Measurements from ENCODE around the gene BPGM.
A peak's percentile ranks its signal among the peaks of the same experiment; 100 is the strongest.
"Not testable (repeated sequence)": the region's sequence is repeated elsewhere in the genome, so short reads cannot be mapped to it uniquely, and the experiment has no call there.

BPGM gene

GRCh38 chr7:134665045-134665444, 18.4 kb downstream of the BPGM start:
- not testable (repeated sequence) for DNase-seq (ENCODE audit: low spot score)

DNA sequence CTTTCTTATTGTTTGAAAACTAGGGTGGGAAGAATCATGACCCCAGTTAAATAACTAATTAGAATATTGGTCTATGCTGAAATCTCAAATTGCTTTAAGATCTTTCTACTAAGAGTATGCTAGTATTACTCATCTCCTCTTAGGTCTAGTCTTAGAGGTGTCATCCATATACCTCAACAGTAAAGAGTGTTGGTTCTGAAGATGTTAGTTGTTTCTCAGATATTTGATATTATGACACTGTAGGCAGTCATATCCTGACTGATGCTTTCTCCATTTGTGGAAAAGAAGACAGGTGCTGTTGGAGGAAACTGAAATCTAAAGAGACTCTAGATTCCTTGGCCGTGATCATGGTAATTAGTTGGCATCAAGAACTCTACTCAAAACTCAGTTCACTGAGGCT, 21.2 kb downstream of the BPGM start:
- DNase-seq (ENCODE audit: low spot score): peak; percentile 22

GRCh38 chr7:134669388-134669787, 22.7 kb downstream of the BPGM start:
- peak; percentile 44 for DNase-seq (ENCODE audit: low spot score)

- peak; percentile 93 for DNase-seq (ENCODE audit: low spot score)
Observed at GRCh38 chr7:134669845-134670373, 23.3 kb downstream of the BPGM start.

GRCh38 chr7:134671609-134672008, 25.0 kb downstream of the BPGM start:
- DNase-seq (ENCODE audit: low spot score): no peak

- DNase-seq (ENCODE audit: low spot score): no peak
Observed at GRCh38 chr7:134674424-134674823, 27.8 kb downstream of the BPGM start.

DNA sequence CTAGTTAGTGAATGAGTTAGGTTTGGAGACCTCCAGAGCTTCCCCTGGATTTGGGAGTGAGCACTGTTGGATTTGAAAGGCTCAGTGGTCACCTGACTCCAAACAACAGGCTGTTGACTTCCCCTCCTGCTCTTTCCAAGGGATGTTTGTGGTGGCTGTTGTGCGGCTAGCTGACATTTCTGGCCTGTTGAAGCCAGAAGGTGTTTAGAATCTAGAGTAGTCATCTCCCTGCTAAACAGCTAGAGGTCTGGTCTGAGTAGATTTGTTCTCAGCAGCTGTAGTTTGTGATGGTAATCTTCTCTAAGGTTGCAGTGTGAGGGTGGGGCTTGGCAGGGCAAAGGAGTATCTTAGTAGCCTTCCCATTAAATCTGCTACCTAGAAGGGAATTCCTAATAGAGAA, 30.1 kb downstream of the BPGM start:
- no peak for DNase-seq (ENCODE audit: low spot score)

- DNase-seq (ENCODE audit: low spot score): no peak
Observed at GRCh38 chr7:134678115-134678514, 31.5 kb downstream of the BPGM start.

- no peak for DNase-seq (ENCODE audit: low spot score)
Observed at GRCh38 chr7:134679006-134679405, 32.4 kb downstream of the BPGM start.

- no peak for DNase-seq (ENCODE audit: low spot score)
Observed at GRCh38 chr7:134684165-134684564, 37.5 kb downstream of the BPGM start.

GRCh38 chr7:134685250-134685649, 38.6 kb downstream of the BPGM start:
- no peak for DNase-seq (ENCODE audit: low spot score)

DNA sequence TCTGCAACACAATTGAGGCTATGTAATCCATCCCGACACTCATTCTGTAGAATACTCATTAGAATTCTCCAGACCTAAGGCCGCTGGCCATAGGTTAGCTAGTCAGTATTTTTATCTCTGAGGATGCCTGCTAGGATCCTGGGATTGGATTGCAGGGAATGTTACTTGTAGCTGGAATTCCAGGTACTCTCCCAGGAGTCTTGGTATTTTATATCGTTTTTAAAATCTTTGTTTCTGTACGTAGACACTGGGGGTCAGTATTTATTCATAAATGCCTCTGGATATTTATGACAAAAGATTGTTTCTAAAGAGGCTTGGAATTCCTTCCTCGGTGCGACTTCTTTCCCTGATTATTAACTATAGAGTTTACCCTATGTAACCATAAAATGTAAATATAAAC, 40.1 kb downstream of the BPGM start:
- no peak for DNase-seq (ENCODE audit: low spot score)

DNA sequence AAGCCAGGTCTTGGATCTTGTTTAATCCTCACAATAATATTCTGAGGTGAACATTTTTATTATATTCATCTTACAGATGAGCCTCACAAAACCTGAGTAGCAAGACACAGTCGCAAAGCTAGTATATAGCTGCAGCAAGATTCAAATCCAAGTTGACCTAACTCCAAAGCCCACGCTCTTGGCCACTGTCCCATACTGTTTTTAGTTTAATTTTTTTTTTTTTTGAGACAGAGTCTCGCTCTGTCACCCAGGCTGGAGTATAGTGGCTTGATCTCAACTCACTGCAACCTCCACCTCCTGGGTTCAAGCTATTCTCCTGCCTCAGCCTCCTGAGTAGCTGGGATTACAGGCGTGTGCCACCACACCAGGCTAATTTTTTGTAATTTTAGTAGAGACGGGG, 42.9 kb downstream of the BPGM start:
- not testable (repeated sequence) for DNase-seq (ENCODE audit: low spot score)

DNA sequence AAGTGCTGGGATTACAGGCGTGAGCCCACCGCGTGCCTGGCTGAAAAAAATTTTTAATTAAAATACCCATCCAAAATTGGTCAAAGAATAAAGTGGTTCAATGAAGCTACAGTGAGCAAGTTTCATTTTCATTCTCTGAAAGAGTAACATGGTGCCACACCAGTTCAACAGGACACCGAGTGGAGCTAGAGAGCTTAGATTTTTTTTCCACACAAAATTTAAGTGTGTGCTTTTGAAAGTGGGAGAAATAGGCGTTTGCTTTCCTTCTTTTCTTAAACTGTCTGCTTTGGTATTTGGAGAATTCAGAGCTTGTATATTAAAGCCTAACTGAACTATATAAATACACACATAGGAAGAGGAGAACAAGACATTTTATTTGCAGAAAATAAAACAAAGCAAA, 43.4 kb downstream of the BPGM start:
- DNase-seq (ENCODE audit: low spot score): no peak

GRCh38 chr7:134690614-134691504, 44.2 kb downstream of the BPGM start:
- no peak for DNase-seq (ENCODE audit: low spot score)

GRCh38 chr7:134691546-134692343, 45.1 kb downstream of the BPGM start:
- no peak for DNase-seq (ENCODE audit: low spot score)

GRCh38 chr7:134692344-134692705, 45.7 kb downstream of the BPGM start:
- no peak for DNase-seq (ENCODE audit: low spot score)

- no peak for DNase-seq (ENCODE audit: low spot score)
Observed at GRCh38 chr7:134693256-134693655, 46.6 kb downstream of the BPGM start.

DNA sequence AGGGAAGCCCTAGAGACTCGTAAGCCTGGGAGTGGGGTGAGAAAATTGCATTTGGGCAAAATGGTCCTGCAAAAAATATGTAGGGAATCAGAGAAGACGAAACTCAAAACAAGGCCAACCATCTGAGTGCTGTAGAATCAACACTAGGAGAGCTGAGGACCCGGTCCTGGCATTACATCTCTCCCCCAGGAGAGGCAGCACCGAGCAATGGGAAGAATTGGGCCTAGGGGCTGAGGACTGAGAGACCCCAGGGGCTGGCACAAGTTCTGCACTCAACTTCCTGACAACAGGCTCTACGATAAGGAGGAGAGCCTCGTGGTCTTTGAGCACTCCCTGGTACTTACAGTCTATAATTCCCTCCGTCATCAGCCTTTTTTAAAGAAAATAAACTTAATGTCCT, 47.6 kb downstream of the BPGM start:
- no peak for DNase-seq (ENCODE audit: low spot score)

DNA sequence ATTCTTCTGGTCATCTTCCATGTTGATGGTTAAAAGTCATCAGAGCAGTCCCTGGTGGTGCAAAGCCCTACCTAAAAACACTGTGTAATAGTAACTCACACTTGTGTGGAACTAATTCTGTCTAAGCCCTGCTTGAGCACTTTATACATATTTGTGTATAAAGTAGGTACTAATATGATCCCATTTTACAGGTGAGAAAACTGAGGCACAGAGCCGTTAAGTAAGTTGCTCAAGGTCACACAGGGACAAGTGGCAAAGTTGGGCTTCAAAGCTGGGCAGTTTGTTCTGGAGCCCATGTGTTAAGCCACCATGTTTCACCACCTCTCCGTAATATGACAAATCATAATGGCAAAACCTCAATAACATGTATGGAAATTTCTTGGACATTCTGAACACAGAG, 48.1 kb downstream of the BPGM start:
- no peak for DNase-seq (ENCODE audit: low spot score)

DNA sequence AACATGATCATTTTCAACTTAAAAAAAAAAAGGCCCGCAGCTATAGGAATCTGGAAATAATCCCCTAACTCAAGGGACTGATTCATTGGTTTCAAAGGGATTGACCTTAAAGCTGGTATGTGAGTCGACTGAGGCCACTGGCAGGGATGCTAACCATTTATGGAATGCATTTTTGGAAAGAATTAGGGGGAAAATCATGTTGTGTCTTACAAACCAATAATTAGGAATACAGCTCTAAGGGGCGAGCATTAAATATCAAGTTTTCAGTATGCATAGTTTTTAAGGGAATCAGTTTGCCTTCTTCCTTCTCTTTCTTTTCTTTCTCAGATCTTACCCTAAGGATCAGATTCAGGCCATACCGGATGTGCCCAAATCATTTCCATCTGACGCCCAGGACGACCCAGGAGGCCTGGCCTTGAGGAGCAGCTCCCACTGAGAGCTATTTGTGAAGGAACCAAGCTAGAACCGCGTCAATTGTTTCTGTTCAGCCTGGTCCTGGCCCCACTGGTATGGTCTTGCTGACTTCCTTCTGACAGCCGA, 48.7 kb downstream of the BPGM start:
- no peak for DNase-seq (ENCODE audit: low spot score)

DNA sequence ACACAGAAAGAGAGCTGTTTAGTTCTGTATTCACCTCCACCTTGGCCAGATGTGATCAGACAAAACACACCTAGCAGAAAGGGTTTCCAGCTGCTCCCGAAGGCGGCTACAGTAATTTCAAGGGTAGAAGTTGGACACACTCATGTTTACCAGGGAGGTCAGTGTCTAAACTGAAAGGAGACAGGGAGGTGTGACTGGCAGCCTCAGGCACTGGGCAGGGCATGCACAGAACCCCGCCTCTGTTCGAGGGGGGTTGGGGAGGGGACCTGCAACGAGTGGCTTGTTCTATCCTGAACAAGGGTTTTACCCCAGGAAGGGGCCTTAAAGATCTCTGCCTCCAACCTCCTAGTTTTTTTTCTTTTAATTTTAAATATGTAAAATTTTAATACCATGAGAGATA, 49.6 kb downstream of the BPGM start:
- no peak for DNase-seq (ENCODE audit: low spot score)
